Endothelial cell of umbilical vein (primary cell): ENCODE measurements around the gene MAPRE2. TPM values are rescaled to one million over a fixed set of nuclear protein-coding genes. Genes with fewer than 3 reads are reported as not detected.

ENCODE experiments used
- BruUV-seq: library from RNA; stranded (reverse); fragments of 400-500 nt; replicated peaks from 2 replicates; lab custom pipeline; 2021; lab: Mats Ljungman, UMichigan
- CTCF ChIA-PET: fragments of 300-600, 350-600 bp; sonication (Branson Sonifier 250); formaldehyde crosslinking; loops from one replicate; lab custom pipeline; 2021; ENCODE audit warnings: antibody characterized with exemption, inconsistent platforms; lab: Charles Lee
- POLR2A ChIA-PET: fragments of 300-600, 350-600 bp; sonication (Branson Sonifier 250); formaldehyde crosslinking; loops from one replicate; lab custom pipeline; 2021; ENCODE audit warnings: antibody characterized with exemption, inconsistent platforms; lab: Charles Lee
- DNase-seq: peaks from one replicate; pipeline ENCODE4 v3.0.0-alpha.2; 2011; ENCODE audit warnings: low read depth, low spot score
- FAIRE-seq: peaks from 2 replicates; lab custom pipeline; 2011; peaks lifted over from hg19 to GRCh38; lab: Jason Lieb, UNC
- H2AFZ ChIP-seq: 2 replicates; pipeline ENCODE4 v1.6.0; 2012; ENCODE audit warnings: low read depth, low read length, control low read depth, inconsistent platforms
- H3K27ac ChIP-seq: 2 replicates; pipeline ENCODE4 v1.5.1; 2011; ENCODE audit warnings: low read depth, mild to moderate bottlenecking, control low read depth, low read length, moderate library complexity; ENCODE audit not compliant: insufficient read depth
- H3K27me3 ChIP-seq, 2 experiments: 2 replicates each; pipeline versions ENCODE4 v1.6.0 to v1.6.1; 2011; ENCODE audit warnings: low read length in 2 of 2, mixed read lengths in 1 of 2; ENCODE audit not compliant: control insufficient read depth in 2 of 2, insufficient read depth in 2 of 2
- H3K36me3 ChIP-seq, 2 experiments: 2 replicates in 1 of 2; 3 replicates in 1 of 2; pipeline ENCODE4 v1.5.1; 2011; ENCODE audit warnings: low read length in 2 of 2, mild to moderate bottlenecking in 1 of 2, moderate library complexity in 1 of 2; ENCODE audit not compliant: control insufficient read depth in 2 of 2, insufficient read depth in 2 of 2; ENCODE audit errors: extremely low read depth in 1 of 2
- H3K4me1 ChIP-seq: 3 replicates; pipeline ENCODE4 v1.5.1; 2011; ENCODE audit warnings: mild to moderate bottlenecking, low read length; ENCODE audit not compliant: control insufficient read depth, insufficient read depth; ENCODE audit errors: extremely low read depth
- H3K4me2 ChIP-seq: 2 replicates; pipeline ENCODE4 v1.6.1; 2011; ENCODE audit warnings: low read length, control low read depth, mixed read lengths; ENCODE audit not compliant: insufficient read depth
- H3K4me3 ChIP-seq, 3 experiments: fragments of 200-600 bp in 1 of 3; sonication (generic), shearing (Covaris generic) in 1 of 3; replicated peaks in 1 of 3; 2 replicates each; pipeline ENCODE4 v1.5.1; 2011 to 2016; ENCODE audit warnings: control low read depth in 3 of 3, low read length in 3 of 3, mild to moderate bottlenecking in 2 of 3, inconsistent platforms in 1 of 3, low read depth in 1 of 3, moderate library complexity in 1 of 3; ENCODE audit not compliant: insufficient read depth in 1 of 3
- H3K79me2 ChIP-seq: 2 replicates; pipeline ENCODE4 v1.6.0; 2012; ENCODE audit warnings: low read length, inconsistent platforms; ENCODE audit not compliant: control insufficient read depth, insufficient read depth
- H3K9ac ChIP-seq: replicated peaks from 2 replicates; pipeline ENCODE3; 2011; ENCODE audit warnings: low read length, control low read depth; ENCODE audit not compliant: insufficient read depth; ENCODE audit errors: extremely low read depth
- H3K9me1 ChIP-seq: replicated peaks from 3 replicates; pipeline ENCODE4 v1.6.0; 2011; ENCODE audit warnings: mild to moderate bottlenecking, low read length; ENCODE audit not compliant: control insufficient read depth, insufficient read depth; ENCODE audit errors: extremely low read depth
- H3K9me3 ChIP-seq: replicated peaks from 2 replicates; pipeline ENCODE4 v1.5.1; 2012; ENCODE audit warnings: low read length, inconsistent platforms; ENCODE audit not compliant: control insufficient read depth, insufficient read depth
- H4K20me1 ChIP-seq: replicated peaks from 2 replicates; pipeline ENCODE3; 2011; ENCODE audit warnings: mild to moderate bottlenecking, low read length; ENCODE audit not compliant: control insufficient read depth, insufficient read depth; ENCODE audit errors: extremely low read depth
- CTCF ChIP-seq, 2 donors: IDR thresholded peaks; 1 replicate in 1 of 2; 2 replicates in 1 of 2; pipeline ENCODE4 v1.5.1; 2011; ENCODE audit warnings: low read length in 2 of 2, mild to moderate bottlenecking in 2 of 2, moderate library complexity in 2 of 2, control low read depth in 1 of 2, inconsistent platforms in 1 of 2, low read depth in 1 of 2; ENCODE audit not compliant: insufficient read depth in 1 of 2; ENCODE audit errors: extremely low read depth in 1 of 2
- EZH2 ChIP-seq: IDR thresholded peaks from 2 replicates; pipeline ENCODE4 v1.6.1; 2012; ENCODE audit warnings: borderline replicate concordance, low read depth, mild to moderate bottlenecking, moderate library complexity, low read length, inconsistent platforms; ENCODE audit not compliant: severe bottlenecking
- FOS ChIP-seq: IDR thresholded peaks from 2 replicates; pipeline ENCODE4 v1.6.1; 2011; ENCODE audit warnings: mild to moderate bottlenecking, low read length, moderate library complexity, borderline replicate concordance; ENCODE audit not compliant: insufficient read depth
- MYC ChIP-seq: IDR thresholded peaks from one replicate; pipeline ENCODE4 v1.6.1; 2011; ENCODE audit warnings: mild to moderate bottlenecking, low read depth, low read length
- POLR2A ChIP-seq: IDR thresholded peaks from 2 replicates; pipeline ENCODE4 v1.6.1; 2012; ENCODE audit warnings: low read depth, mild to moderate bottlenecking, control low read depth, low read length
- POLR2AphosphoS5 ChIP-seq: IDR thresholded peaks from 2 replicates; pipeline ENCODE4 v1.6.1; 2012; ENCODE audit warnings: low read depth, mild to moderate bottlenecking, control low read depth, low read length, moderate library complexity; ENCODE audit not compliant: insufficient read depth
- dilution Hi-C: fragments of 300-500 bp; cut with MboI; formaldehyde crosslinking; loops from one replicate; pipeline ENCODE4 v1.15.0; 2019; ENCODE audit warnings: low sequenced_read_pairs; ENCODE audit not compliant: extremely low pct_ligation_motif_present
- intact Hi-C: fragments of 100-400 bp; cut with micrococcal nuclease; formaldehyde crosslinking; loops from one replicate; pipeline ENCODE4 v1.10.0; 2022
- polyA plus RNA-seq, 4 experiments: library from polyadenylated mRNA; depleted of rRNA in 3 of 4; stranded (reverse) in 3 of 4; unstranded in 1 of 4; fragments of >200 nt; gene quantifications; 2 replicates each; pipeline versions ENCODE4 v1.2.1 to v1.2.3, GENCODE V29; 2011 to 2012; ENCODE audit warnings: missing spikeins in 1 of 4
- total RNA-seq: library from RNA; stranded (reverse); gene quantifications from 2 replicates; pipeline ENCODE4 v1.2.3, GENCODE V29; 2021
- TF ChIP-seq, protein P1 (sequence below): IDR thresholded peaks from 2 replicates; pipeline ENCODE4 v1.6.1; 2011; ENCODE audit not compliant: insufficient read depth, insufficient read length

The MAPRE2 gene
- total and polyA plus RNA-seq, 2 donors (not counting 3 experiments of a cell fraction or from before 2014, with no cell fraction given), result 117 to 148 TPM

- no peak overlapping the region for H3K9ac ChIP-seq
- dilution Hi-C loops (no loop called here), intact Hi-C loops (loop anchor here (5.0 kb wide), 2 partner anchors 65 to 115 kb away; no protein-coding TSS in a partner anchor)
- H3K9me3 ChIP-seq, result no peaks in the 10 kb centered on the region
- no peaks in the 10 kb centered on the region for H3K79me2 ChIP-seq
- H4K20me1 ChIP-seq, result no peaks in the 10 kb centered on the region
- no peaks in the 10 kb centered on the region for H3K9me1 ChIP-seq
- no peak for DNase-seq
- BruUV-seq, result no TSS peak
- POLR2A ChIA-PET, result no interaction called here
- FAIRE-seq, result no peak
- H3K27ac ChIP-seq, result no peak overlapping the region
- CTCF ChIA-PET, result interaction anchor here (0.7 to 5.6 kb wide), 8 partner anchors 16 to 300 kb away, joined by 3 to 266 read pairs (median 26); partner anchors contain the start of gene MAPRE2
- no peaks in the 10 kb centered on the region for H3K4me1 ChIP-seq
- H3K4me3 ChIP-seq, result no peak overlapping the region
- peaks cover 16 to 23% of the 10 kb centered on the region in 2 experiments for H3K36me3 ChIP-seq
- H3K4me2 ChIP-seq, result no peak overlapping the region
- H3K27me3 ChIP-seq, result no peaks in the 10 kb centered on the region
- no peak overlapping the region for H2AFZ ChIP-seq
- TF ChIP-seq EZH2, result no peak
- no peak for TF ChIP-seq POLR2A
- no peak for TF ChIP-seq FOS
- no peak for TF ChIP-seq CTCF (IDR thresholded peaks at IDR 0.05; ENCODE audit: extremely low read depth in 1 of 2, insufficient read depth in 1 of 2, low read depth in 1 of 2, low read length in 2 of 2)
- TF ChIP-seq, protein P1, sequence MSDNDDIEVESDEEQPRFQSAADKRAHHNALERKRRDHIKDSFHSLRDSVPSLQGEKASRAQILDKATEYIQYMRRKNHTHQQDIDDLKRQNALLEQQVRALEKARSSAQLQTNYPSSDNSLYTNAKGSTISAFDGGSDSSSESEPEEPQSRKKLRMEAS, result no peak
- no peak for TF ChIP-seq POLR2AphosphoS5
- TF ChIP-seq MYC, result no peak
Observed at GRCh38 chr18:35142275-35142615, 101.0 kb downstream of the MAPRE2 start.
